GM18498 (cell line): ENCODE data around the gene GSC2.

Source experiments
- ATAC-seq: cut with Tn5 transposase; IDR thresholded peaks from one replicate; pipeline ENCODE4 v1.9.1; 2021; ENCODE audit warnings: mild to moderate bottlenecking, moderate library complexity; ENCODE audit not compliant: unreplicated experiment

Gene GSC2

DNA sequence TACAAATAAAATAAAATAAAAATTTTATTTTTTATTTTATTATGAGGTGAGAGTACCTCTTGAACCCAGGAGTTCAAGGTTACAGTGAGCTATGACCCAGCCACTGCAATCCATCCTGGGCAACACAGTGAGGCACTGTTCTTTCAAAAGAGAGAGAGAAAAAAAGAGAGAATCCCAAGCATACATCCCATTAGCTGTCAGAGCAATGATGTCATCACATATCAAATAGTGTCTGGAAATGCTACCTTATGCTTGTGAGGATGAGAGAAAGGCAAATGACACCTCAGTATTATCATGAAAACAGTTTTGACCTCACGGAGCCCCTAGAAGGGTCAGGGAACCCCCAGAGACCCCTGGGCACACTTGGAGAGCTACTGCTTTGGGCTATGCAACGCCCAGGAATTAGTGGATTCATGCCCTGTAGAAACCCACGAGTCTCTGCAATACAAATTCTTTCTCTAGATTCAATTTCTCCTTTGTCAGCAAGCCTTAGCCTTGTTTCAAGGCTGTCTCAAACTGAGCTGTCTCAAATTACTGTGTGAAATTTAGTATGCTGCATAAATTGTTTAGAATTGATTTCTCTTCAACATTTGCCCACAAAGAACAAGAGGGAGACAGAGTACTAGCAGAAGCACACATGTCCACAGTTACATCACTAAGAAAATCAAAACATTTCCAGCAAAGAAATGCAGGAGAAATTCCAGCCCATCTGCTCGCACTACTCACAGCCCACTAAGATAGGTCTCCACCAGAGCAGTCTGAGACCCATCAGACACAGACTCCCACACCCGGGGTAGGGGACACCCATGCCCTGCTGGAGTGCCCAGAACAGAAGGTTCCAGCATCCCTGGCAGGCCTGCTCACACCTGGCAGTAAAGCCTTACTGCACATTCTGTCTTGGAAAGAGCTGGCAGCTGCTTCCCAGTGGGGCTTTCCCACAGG is 45.9 kb downstream of the GSC2 start:
- ATAC-seq = no peak

DNA sequence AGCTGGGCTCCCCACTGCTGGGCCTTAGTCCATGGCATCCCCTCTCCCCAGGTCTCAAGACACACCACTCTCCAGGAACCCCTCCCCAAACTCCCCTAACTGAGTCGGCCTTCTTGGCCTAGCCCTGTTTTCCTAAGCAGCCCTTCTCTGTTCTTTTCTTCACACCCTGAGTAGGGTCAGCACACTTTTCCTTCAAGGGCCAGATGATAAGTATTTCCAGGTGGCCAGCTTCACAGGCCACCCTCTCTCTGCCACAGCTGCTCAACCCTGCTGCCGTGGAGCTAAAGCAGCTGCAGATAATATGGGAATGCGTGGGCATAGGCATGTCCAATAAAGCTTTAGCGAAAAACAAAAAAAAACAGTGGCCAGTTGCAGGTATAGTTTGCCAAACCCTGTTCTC is 51.9 kb downstream of the GSC2 start:
- no peak for ATAC-seq

DNA sequence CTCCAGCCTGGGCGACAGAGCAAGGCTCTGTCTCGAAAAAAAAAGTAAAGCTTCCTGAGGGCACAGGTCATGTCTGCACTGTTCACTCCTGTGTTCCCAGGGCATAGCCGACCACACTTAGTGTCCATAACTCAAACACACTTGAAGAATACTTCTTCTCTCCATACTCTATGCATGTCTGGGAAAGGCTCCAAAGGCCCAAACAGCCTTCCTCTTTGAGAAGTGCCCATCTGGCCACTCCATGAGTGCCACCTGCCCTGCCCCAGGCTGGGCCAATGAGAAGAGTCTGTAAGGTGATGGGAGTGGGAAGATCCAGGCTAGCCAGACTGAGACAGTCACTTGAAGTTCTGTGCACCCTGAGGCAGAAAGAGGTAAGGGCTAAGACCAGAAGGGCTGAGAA is 52.6 kb downstream of the GSC2 start:
- no peak for ATAC-seq
